Activated CD4-positive, alpha-beta T cell treated with anti-CD3 and anti-CD28 coated beads, Interleukin-2, amount 50 U/mL, for 1 hour (primary cell): ENCODE measurements around the gene PMM2.

Source experiments
- DNase-seq: peaks from one replicate; pipeline ENCODE4 v3.0.0-alpha.2; 2020

PMM2 gene

DNA sequence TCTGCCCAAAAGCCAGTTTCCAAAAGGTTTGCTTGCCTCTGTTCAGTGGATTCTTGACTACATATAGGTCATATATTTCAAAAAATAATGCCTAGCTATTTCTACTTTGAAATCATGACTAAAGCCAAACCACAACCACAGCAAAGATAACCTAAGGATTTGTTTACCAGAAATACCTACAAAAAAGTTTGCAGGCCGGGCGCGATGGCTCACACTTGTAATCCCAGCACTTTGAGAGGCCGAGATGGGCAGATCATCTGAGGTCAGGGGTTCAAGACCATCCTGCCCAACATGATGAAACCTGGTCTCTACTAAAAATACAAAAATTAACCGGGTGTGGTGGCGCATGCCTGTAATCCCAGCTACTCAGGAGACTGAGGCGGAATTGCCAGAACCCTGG lies 56.0 kb downstream of the PMM2 start:
- no peak for DNase-seq

GRCh38 chr16:8854298-8854948 lies 56.8 kb downstream of the PMM2 start:
- no peak for DNase-seq

GRCh38 chr16:8855051-8855786 lies 57.6 kb downstream of the PMM2 start:
- DNase-seq: no peak

GRCh38 chr16:8855972-8856371 lies 58.3 kb downstream of the PMM2 start:
- DNase-seq: no peak

- no peak for DNase-seq
These were observed 61.6 kb downstream of the PMM2 start for GRCh38 chr16:8858994-8859912.

DNA sequence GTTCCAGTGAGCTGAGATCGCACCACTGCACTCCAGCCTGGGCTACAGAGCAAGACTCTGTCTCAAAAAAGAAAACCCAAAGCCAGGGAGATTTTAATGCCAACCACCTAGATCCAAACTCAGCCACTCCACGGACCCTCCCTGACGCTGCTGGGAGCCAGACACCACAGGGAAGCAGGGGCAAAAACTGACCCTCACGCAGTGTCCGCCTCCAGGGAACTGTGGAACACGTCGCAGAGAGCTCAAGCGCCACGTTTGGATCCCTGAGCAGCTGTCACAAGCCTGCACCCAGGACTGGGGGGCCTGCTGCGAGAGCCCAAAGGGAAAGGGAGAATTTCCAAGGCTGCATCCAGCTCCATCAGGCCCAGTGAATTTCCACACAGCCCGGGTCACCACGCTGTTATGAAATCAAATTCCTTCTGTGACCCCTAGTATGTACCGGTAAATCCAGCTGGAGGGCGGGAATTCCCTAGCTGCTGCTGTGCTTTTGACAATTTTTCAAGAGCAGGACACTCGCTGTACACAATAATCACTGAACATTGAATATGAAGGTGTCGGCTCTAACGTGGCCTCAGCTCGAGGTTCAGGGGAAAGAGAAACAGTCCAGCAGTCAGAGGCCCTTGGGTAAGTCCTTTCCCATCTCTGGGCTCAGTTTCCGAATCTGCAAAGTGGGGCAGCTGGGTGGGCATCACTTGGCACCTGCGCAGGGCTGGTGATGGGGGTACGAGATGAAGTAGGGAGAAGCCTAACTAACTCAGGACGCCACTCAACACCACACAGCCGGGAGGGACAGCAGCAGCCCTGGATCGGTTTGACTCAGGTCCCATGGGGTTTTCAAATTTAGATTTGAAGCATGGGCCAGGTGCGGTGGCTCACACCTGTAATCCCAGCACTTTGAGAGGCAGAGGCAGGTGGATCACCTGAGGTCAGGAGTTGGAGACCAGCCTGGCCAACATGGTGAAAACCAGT lies 62.6 kb downstream of the PMM2 start:
- no peak for DNase-seq

DNA sequence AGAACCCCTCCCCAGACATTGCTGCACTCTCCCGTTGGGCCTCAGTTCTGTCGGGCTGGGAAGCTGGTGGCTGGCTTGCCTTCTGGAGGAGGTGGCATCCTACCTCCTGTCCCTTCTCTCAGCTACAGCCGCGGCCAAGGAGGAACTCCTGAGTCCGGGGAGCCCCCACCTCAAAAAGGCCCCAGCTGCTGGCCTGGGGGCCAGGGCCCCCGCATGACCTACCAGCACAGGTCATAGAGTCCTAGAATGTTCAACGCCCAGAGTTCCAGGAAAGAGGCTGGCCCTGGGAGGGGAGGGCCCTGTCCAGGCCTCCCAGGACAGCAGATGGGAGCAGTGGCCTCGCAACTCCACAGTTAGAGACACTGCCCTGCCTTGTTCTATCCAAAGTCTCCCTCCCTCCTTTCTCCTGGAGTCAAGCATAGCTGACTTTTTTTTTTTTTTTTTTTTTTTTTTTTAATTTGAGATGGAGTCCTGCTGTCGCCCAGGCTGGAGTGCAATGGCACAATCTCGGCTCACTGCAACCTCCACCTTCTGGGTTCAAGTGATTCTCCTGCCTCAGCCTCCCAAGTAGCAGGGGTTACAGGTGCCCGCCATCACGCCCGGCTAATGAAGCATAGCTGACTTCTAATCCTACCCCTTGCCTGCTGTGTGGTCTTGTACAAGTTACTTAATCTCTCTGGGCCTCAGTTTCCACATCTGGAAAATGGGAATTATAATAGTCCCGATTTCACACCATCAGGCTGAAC lies 64.1 kb downstream of the PMM2 start:
- no peak for DNase-seq

GRCh38 chr16:8862309-8863130 lies 64.9 kb downstream of the PMM2 start:
- no peak for DNase-seq

GRCh38 chr16:8863594-8864424 lies 66.2 kb downstream of the PMM2 start:
- no peak for DNase-seq

DNA sequence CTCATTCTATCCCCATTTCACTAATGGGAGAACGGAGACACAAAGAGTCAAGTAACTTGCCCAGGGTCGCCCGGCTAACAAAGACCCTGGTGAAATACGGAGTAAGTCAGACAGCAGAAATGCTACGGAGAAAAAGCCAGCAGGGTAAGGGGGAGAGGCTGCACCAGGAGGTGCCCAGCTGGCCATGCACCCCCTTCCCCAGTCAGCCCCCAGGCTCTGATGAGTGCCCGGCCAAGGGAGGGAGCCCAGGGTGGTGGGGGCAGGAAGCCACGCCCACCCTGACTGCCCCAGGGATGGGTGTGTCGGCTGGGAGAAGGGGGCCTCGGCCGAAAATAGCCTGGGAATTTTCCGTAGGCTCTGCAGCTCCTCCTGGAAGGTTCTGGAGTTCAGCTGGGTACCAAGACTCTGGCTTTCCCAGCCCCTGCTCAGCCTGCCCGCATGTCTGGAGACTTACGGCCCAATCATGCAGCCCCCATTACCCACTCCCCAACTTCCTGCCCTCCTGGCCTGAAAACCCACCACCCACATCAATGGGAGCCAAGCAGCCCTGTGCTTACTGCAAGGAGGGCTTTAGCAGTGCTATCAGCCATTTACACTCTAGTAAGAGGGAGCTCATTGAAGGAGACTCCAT lies 67.0 kb downstream of the PMM2 start:
- no peak for DNase-seq

DNA sequence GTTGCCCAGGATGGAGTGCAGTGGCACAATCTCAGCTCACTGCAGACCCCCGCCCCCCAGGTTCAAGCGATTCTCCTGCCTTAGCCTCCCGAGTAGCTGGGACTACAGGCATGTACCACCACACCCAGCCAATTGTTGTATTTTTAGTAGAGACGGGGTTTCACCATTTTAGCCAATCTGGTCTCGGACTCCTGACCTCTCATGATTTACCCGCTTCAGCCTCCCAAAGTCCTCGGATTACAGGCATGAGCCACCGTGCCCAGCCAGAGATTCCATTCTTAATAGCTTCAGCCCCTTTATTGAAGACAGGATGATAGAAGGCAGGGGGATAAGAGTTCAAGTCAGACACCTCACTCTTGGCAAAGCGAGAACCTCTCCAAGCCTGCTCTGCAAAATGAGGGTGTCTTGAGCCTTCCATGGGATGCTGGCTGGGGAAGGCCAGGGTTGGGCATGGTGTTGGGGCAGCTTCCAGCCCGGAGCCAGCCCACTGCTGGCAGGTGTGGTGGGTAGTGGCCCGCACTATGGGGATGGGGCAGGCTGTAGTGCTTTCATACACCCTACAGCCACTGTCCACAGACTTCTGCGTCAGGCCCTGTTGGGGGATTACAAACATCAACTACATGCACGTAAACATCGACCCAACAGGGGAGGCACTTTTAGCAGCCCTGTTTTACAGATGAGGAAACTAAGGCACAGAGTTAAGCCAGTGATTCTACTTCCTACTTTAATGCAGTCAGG lies 67.7 kb downstream of the PMM2 start:
- DNase-seq: no peak

DNA sequence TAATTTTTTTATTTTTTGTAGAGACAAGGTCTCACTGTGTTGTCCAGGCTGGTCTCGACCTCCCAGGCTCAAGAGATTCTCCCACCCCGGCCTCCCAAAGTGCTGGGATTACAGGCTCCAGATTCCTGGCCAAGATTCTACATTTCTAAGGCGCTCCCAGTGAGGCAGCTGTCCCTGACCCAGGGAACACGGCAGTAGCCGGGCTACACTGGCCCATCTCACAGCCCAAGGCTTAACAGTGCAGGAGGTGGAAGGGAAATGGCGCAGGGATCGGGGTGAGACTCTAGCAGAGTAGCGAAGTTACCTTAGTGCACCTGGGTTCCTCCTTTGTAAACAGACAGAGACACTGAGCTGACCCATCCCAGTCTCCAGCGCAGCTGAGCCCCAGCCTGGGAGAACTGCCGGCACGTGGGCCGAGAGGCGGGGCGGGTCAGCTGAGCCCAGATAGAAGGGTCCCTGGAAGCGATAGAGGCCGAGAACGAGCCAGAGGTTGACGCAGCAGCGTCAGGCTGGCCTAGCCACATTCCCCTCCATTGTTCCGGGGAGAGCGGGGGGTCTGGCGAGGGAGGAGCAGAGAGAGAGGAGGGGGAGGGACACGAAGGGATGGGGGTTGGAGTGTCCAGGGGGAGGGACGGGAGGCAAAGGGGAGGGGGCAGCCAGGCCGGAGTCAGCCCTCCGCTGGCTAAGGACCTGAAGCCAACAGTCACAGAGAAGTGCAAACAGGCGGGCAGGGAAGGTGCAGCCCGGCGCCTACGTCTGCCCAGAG lies 68.7 kb downstream of the PMM2 start:
- DNase-seq: no peak

DNA sequence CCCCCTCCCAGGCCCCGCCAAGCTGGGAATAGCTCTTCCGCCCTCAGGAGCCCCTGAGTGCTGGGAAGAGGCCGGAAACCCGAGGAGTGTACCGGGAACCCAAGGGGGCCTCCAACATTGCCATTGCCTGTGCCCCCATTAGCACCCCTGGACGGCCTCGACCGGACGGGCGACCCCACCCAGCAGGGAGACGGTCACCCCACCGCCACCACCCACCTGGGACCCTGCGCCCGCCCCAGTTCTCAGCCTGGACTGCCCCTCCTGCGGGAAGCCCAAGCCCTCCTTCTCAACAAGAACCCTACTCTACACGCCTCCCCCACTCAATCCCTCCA lies 69.2 kb downstream of the PMM2 start:
- DNase-seq: no peak

DNA sequence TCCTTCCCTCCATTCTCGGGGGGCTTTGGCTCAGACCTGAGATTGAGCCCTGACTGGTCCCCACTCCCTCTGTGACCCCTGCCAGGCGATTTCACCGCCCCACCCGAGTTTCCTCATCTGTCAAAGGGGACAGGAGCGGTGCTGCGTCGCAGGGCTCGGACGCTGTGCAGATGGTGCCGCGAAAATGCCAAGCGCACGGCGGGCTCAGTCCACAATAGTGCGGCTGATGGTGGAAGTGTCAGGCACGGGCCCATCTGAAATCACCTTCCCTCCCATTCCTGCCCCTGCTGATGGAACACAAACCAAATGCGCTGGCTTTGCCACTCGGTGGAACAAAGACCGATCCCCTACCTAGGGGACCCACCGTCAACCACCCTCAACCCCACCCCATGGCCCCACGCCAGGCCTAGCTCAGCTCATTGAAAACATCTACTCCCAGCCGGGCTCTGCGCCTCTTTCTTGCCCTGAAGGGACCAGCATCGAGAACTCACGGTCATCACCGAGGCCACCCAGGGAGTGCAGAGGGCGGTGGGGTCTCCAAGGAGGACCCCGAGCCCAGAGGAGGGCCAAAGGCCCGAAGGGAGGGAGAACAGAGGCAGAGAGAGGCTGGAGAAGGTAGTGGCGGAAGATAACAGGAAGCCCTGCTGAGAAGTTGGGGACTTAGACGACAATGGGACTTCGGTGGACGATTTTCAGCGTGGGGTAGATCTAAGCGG lies 69.7 kb downstream of the PMM2 start:
- DNase-seq: no peak

- no peak for DNase-seq
These were observed 70.3 kb downstream of the PMM2 start for GRCh38 chr16:8867932-8868415.

DNA sequence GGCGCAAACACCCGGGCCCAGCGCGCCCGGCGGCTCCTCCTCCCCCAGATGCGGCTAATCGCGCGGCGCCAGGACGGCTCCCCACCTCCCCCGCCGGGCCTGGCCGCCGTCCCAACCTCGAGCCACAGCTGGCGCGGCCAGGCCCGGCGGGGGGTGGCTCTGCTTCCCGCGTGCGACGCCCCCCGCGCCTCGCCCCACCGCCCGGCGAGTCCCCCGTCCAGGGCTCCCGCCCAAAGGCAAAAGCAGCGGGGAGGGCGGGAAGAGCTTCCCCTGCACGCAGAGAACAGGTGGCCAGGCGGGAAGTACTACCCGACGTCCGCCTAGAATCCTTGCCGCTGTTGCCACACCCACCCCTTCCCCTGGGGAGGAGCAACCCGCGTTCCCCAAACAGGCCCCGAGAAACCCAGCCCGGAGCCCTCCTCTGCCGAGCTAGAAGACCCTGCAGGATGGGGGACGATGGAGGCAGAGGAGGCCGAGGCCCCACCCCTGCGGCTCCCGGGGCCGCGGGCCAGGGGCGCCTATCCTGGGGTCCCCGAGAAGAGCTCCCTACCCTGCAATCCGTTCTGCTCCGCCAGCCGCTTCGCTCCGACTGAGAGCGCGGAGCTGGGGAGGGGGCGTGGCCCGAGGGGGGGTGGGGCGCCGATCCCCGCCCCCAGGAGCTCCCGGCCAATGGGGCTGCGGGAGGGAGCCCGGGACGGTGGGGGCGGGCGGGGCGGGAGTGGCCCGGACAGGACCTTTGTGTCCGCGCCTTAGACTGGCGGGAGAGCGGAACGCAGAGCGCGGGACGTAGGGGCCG lies 71.0 kb downstream of the PMM2 start, which contains the start of gene CARHSP1:
Gene CARHSP1 (minus strand): TSS at position 591 of the 796 bp plus-strand sequence. CDS start 9,678 bp downstream, outside the sequence.
- peak; percentile 78 for DNase-seq
